ENCODE data around the gene ZNF438. TPM values are rescaled to one million over a fixed set of nuclear protein-coding genes. Genes with fewer than 3 reads are reported as not detected.
A peak's percentile ranks its signal among the peaks of the same experiment; 100 is the strongest.
"Not testable (repeated sequence)": the region's sequence is repeated elsewhere in the genome, so short reads cannot be mapped to it uniquely, and the experiment has no call there.

ZNF438 gene
- total and polyA plus RNA-seq, 4 experiments from 2014 or later = 2.0 to 4.5 (median 3.9) TPM

- CTCF ChIA-PET (ENCODE audit: partially characterized antibody) = no interaction called here
- H3K27me3 ChIP-seq (ENCODE audit: insufficient read depth, low read length) = no peaks in the 10 kb centered on the region
- no peaks in the 10 kb centered on the region for H3K36me3 ChIP-seq (ENCODE audit: insufficient read depth, low read length)
- H3K4me3 Mint-ChIP-seq = no peak overlapping the region
- peaks cover 0 to 1% (median 0%) of the 10 kb centered on the region in 4 donors for H3K4me1 Mint-ChIP-seq
- intact Hi-C loops (cut with micrococcal nuclease) = no loop called here
- POLR2A ChIA-PET (ENCODE audit: partially characterized antibody) = no interaction called here
- H3K27me3 Mint-ChIP-seq = no peaks in the 10 kb centered on the region
- H3K27ac Mint-ChIP-seq = no peak overlapping the region
- no peaks in the 10 kb centered on the region for H3K9me3 ChIP-seq (ENCODE audit: control insufficient read depth in 1 of 2, low read length in 2 of 2)
- H3K9me3 Mint-ChIP-seq = peaks cover 0 to 4% (median 0%) of the 10 kb centered on the region in 8 donors
- H3K27ac ChIP-seq (ENCODE audit: low read depth, low read length) = no peak overlapping the region
- no peak for DNase-seq
- H3K36me3 Mint-ChIP-seq = no peaks in the 10 kb centered on the region
- no peak overlapping the region for H3K4me3 ChIP-seq (ENCODE audit: low read length in 2 of 2)
- H3K4me1 ChIP-seq (ENCODE audit: insufficient read depth, low read length) = no peaks in the 10 kb centered on the region
Observed at GRCh38 chr10:31041011-31041410, 9.3 kb upstream of the ZNF438 start.

GRCh38 chr10:31039006-31039405, 7.3 kb upstream of the ZNF438 start:
- H3K9me3 ChIP-seq (ENCODE audit: control insufficient read depth in 1 of 2, low read length in 2 of 2); H3K4me3 Mint-ChIP-seq; H3K9me3 Mint-ChIP-seq; H3K4me1 ChIP-seq (ENCODE audit: insufficient read depth, low read length); H3K4me3 ChIP-seq (ENCODE audit: low read length in 2 of 2); H3K4me1 Mint-ChIP-seq; POLR2A ChIA-PET (ENCODE audit: partially characterized antibody); H3K36me3 ChIP-seq (ENCODE audit: insufficient read depth, low read length); H3K27me3 Mint-ChIP-seq; H3K36me3 Mint-ChIP-seq; H3K27ac ChIP-seq (ENCODE audit: low read depth, low read length); H3K27me3 ChIP-seq (ENCODE audit: insufficient read depth, low read length); DNase-seq: not testable (repeated sequence)
- CTCF ChIA-PET (ENCODE audit: partially characterized antibody) = interaction anchor here (1.2 kb wide), 1 partner anchor 8 kb away, joined by 3 read pairs; no protein-coding TSS in a partner anchor
- intact Hi-C loops (cut with micrococcal nuclease) = loop anchor here (10.0 kb wide), 2 partner anchors 334 to 604 kb away; partner anchors contain the start of gene MAP3K8
- H3K27ac Mint-ChIP-seq = peak overlapping the region in 3 of 7 donors; percentile 30 to 77 (median 44)

GRCh38 chr10:31037749-31038148, 6.1 kb upstream of the ZNF438 start:
- peaks cover 0 to 6% (median under 1%) of the 10 kb centered on the region in 4 donors for H3K4me1 Mint-ChIP-seq
- H3K36me3 Mint-ChIP-seq = no peaks in the 10 kb centered on the region
- Histone ChIP-seq H3K36me3 (ENCODE audit: insufficient read depth, low read length) (no peaks in the 10 kb centered on the region), H3K4me1 (ENCODE audit: insufficient read depth, low read length) (peaks cover 2% of the 10 kb centered on the region), H3K27me3 (ENCODE audit: insufficient read depth, low read length) (no peaks in the 10 kb centered on the region), H3K9me3 (ENCODE audit: control insufficient read depth in 1 of 2, low read length in 2 of 2) (no peaks in the 10 kb centered on the region), H3K27ac (ENCODE audit: low read depth, low read length) (no peak overlapping the region), H3K4me3 (ENCODE audit: low read length in 2 of 2) (no peak overlapping the region)
- POLR2A ChIA-PET (ENCODE audit: partially characterized antibody) = no interaction called here
- CTCF ChIA-PET (ENCODE audit: partially characterized antibody) = no interaction called here
- intact Hi-C loops (cut with micrococcal nuclease) = loop anchor here (10.0 kb wide), 2 partner anchors 333 to 603 kb away; partner anchors contain the start of gene MAP3K8
- H3K4me3 Mint-ChIP-seq = no peak overlapping the region
- H3K27ac Mint-ChIP-seq = no peak overlapping the region
- no peaks in the 10 kb centered on the region for H3K27me3 Mint-ChIP-seq
- no peak for DNase-seq
- no peaks in the 10 kb centered on the region for H3K9me3 Mint-ChIP-seq

- intact Hi-C loops (cut with micrococcal nuclease) = loop anchor here (10.0 kb wide), 2 partner anchors 331 to 601 kb away; partner anchors contain the start of gene MAP3K8
- H3K4me3 Mint-ChIP-seq = no peak overlapping the region
Observed at GRCh38 chr10:31036209-31036608, 4.5 kb upstream of the ZNF438 start.

GRCh38 chr10:31035266-31035798, 3.7 kb upstream of the ZNF438 start:
- H3K27me3 Mint-ChIP-seq = no peaks in the 10 kb centered on the region
- Histone ChIP-seq H3K27me3 (ENCODE audit: insufficient read depth, low read length) (no peaks in the 10 kb centered on the region), H3K4me3 (ENCODE audit: low read length in 2 of 2) (no peak overlapping the region), H3K4me1 (ENCODE audit: insufficient read depth, low read length) (peaks cover 13% of the 10 kb centered on the region), H3K27ac (ENCODE audit: low read depth, low read length) (no peak overlapping the region), H3K36me3 (ENCODE audit: insufficient read depth, low read length) (no peaks in the 10 kb centered on the region), H3K9me3 (ENCODE audit: control insufficient read depth in 1 of 2, low read length in 2 of 2) (no peaks in the 10 kb centered on the region)
- CTCF ChIA-PET (ENCODE audit: partially characterized antibody) = interaction anchor here (0.7 to 0.8 kb wide), 2 partner anchors 36 to 456 kb away, joined by 3 read pairs; no protein-coding TSS in a partner anchor
- H3K36me3 Mint-ChIP-seq = no peaks in the 10 kb centered on the region
- H3K4me3 Mint-ChIP-seq = no peak overlapping the region
- H3K4me1 Mint-ChIP-seq = peaks cover 7 to 22% (median 13%) of the 10 kb centered on the region in 4 donors
- intact Hi-C loops (cut with micrococcal nuclease) = loop anchor here (10.0 kb wide), 2 partner anchors 331 to 601 kb away; partner anchors contain the start of gene MAP3K8
- H3K27ac Mint-ChIP-seq = peak overlapping the region in 1 of 7 donors; percentile 55
- no peaks in the 10 kb centered on the region for H3K9me3 Mint-ChIP-seq
- POLR2A ChIA-PET (ENCODE audit: partially characterized antibody) = interaction anchor here (0.6 kb wide), 1 partner anchor 9 kb away, joined by 3 read pairs; no protein-coding TSS in a partner anchor
- no peak for DNase-seq

More at GRCh38 chr10:31036209-31036608, 4.5 kb upstream of the ZNF438 start:
- Mint-ChIP-seq H3K27me3 (no peaks in the 10 kb centered on the region), H3K36me3 (no peaks in the 10 kb centered on the region), H3K4me1 (peaks cover 3 to 14% (median 7%) of the 10 kb centered on the region in 4 donors), H3K27ac (no peak overlapping the region), H3K9me3 (no peaks in the 10 kb centered on the region)
- Histone ChIP-seq H3K9me3 (ENCODE audit: control insufficient read depth in 1 of 2, low read length in 2 of 2) (no peaks in the 10 kb centered on the region), H3K27ac (ENCODE audit: low read depth, low read length) (no peak overlapping the region), H3K4me3 (ENCODE audit: low read length in 2 of 2) (no peak overlapping the region), H3K4me1 (ENCODE audit: insufficient read depth, low read length) (peaks cover 7% of the 10 kb centered on the region), H3K36me3 (ENCODE audit: insufficient read depth, low read length) (no peaks in the 10 kb centered on the region), H3K27me3 (ENCODE audit: insufficient read depth, low read length) (no peaks in the 10 kb centered on the region)
- POLR2A ChIA-PET (ENCODE audit: partially characterized antibody) = no interaction called here
- CTCF ChIA-PET (ENCODE audit: partially characterized antibody) = no interaction called here
- DNase-seq = no peak

GRCh38 chr10:31034098-31034909, 2.6 kb upstream of the ZNF438 start:
- Mint-ChIP-seq H3K36me3 (no peaks in the 10 kb centered on the region), H3K4me1 (peaks cover 10 to 22% (median 15%) of the 10 kb centered on the region in 4 donors), H3K9me3 (no peaks in the 10 kb centered on the region), H3K27me3 (no peaks in the 10 kb centered on the region), H3K4me3 (peak overlapping the region in 1 of 8 donors; percentile 45), H3K27ac (peak overlapping the region in 3 of 7 donors; percentile 32 to 82 (median 35))
- Histone ChIP-seq H3K4me3 (ENCODE audit: low read length in 2 of 2) (no peak overlapping the region), H3K36me3 (ENCODE audit: insufficient read depth, low read length) (no peaks in the 10 kb centered on the region), H3K9me3 (ENCODE audit: control insufficient read depth in 1 of 2, low read length in 2 of 2) (no peaks in the 10 kb centered on the region), H3K27ac (ENCODE audit: low read depth, low read length) (no peak overlapping the region), H3K27me3 (ENCODE audit: insufficient read depth, low read length) (no peaks in the 10 kb centered on the region), H3K4me1 (ENCODE audit: insufficient read depth, low read length) (peaks cover 13% of the 10 kb centered on the region)
- no peak for DNase-seq
- POLR2A ChIA-PET (ENCODE audit: partially characterized antibody) = interaction anchor here (0.6 kb wide), 2 partner anchors 10 to 621 kb away, joined by 3 read pairs; no protein-coding TSS in a partner anchor
- CTCF ChIA-PET (ENCODE audit: partially characterized antibody) = no interaction called here
- intact Hi-C loops (cut with micrococcal nuclease) = loop anchor here (5.0 to 10.0 kb wide), 5 partner anchors 330 to 893 kb away; partner anchors contain the start of genes ARHGAP12, MAP3K8 and MTPAP

- Mint-ChIP-seq H3K27ac (peak overlapping the region in 6 of 7 donors; percentile 31 to 99 (median 56)), H3K9me3 (no peaks in the 10 kb centered on the region), H3K4me1 (peaks cover 9 to 25% (median 15%) of the 10 kb centered on the region in 4 donors), H3K36me3 (no peaks in the 10 kb centered on the region), H3K4me3 (peak overlapping the region; percentile 86 to 93 (median 90)), H3K27me3 (no peaks in the 10 kb centered on the region)
- POLR2A ChIA-PET (ENCODE audit: partially characterized antibody) = interaction anchor here (0.6 to 2.4 kb wide), 2 partner anchors 248 to 504 kb away, joined by 4 to 40 read pairs; no protein-coding TSS in a partner anchor
- Histone ChIP-seq H3K27ac (ENCODE audit: low read depth, low read length) (no peak overlapping the region), H3K4me1 (ENCODE audit: insufficient read depth, low read length) (peaks cover 13% of the 10 kb centered on the region), H3K9me3 (ENCODE audit: control insufficient read depth in 1 of 2, low read length in 2 of 2) (no peaks in the 10 kb centered on the region), H3K4me3 (ENCODE audit: low read length in 2 of 2) (no peak overlapping the region), H3K36me3 (ENCODE audit: insufficient read depth, low read length) (no peaks in the 10 kb centered on the region), H3K27me3 (ENCODE audit: insufficient read depth, low read length) (no peaks in the 10 kb centered on the region)
- intact Hi-C loops (cut with micrococcal nuclease) = loop anchor here (5.0 to 10.0 kb wide), 5 partner anchors 328 to 894 kb away; partner anchors contain the start of genes ARHGAP12, MAP3K8 and MTPAP
- no peak for DNase-seq
- CTCF ChIA-PET (ENCODE audit: partially characterized antibody) = interaction anchor here (0.7 to 1.9 kb wide), 3 partner anchors 150 to 737 kb away, joined by 3 to 7 read pairs (median 3); no protein-coding TSS in a partner anchor
Observed at GRCh38 chr10:31033147-31033546, 1.5 kb upstream of the ZNF438 start.
